Choroid plexus epithelial cell (primary cell): ENCODE measurements around the gene KLHL33.

ENCODE experiments used
- DNase-seq: peaks from one replicate; pipeline ENCODE4 v3.0.0-alpha.2; 2010; ENCODE audit warnings: low read depth
- H3K4me3 ChIP-seq: 2 replicates; pipeline ENCODE4 v1.5.1; 2011; ENCODE audit warnings: low read depth, mild to moderate bottlenecking, control low read depth, low read length, moderate library complexity
- TF ChIP-seq, protein P1 (sequence below): conservative IDR thresholded peaks from 2 replicates; pipeline ENCODE4 v1.5.1; 2011; ENCODE audit warnings: low read depth, mild to moderate bottlenecking, control low read depth, inconsistent platforms, low read length, moderate library complexity

KLHL33 gene

DNA sequence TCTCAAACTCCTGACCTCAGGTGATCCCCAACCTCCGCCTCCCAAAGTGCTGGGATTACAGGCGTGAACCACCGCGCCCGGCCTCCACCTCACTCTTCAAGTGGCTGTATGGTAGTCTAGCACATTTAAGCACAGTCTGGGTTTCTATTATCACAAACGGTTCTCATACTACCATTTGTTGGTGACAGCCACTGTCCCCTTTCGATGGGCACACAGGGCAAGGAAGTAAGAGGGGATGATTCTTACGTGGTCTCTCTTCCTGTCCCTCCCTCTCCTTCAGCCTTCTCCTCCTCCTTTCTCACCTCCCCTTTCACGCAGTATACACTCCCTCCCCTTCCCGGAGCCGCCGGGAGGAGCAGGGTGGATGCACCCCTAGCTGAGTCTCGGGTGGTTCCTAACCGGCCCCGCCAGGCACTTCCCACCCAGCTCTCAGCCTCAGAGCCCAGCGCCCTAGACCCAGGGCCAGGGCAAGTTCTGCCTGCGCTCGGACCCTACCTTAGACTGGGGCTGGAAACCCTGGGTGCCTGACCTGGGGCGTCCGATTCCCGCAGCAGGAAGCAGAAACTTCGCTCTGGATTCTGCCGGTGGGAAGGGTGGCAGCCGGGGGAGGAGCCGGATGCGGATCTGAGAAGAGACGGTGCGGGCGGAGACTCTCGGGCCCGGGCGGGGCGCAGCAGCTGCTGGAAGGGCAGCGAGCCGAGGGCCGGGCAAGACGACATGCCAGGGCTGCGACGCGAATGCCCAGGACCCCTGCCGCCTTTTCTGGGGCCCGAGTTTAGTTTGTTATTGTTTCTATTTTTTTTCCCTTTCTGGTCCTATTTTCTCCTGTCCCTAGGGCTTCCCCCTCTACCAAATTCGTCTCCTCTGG is 22.9 kb downstream of the KLHL33 start, which contains the start of gene TEP1:
TEP1 (minus strand) TSS at position 626 of the 868 bp plus-strand sequence. CDS start 5,062 bp downstream, outside the sequence.
- peak; percentile 81 for DNase-seq
- peak within 1 kb of the TSS; percentile 98 for H3K4me3 ChIP-seq
- TF ChIP-seq, protein P1, sequence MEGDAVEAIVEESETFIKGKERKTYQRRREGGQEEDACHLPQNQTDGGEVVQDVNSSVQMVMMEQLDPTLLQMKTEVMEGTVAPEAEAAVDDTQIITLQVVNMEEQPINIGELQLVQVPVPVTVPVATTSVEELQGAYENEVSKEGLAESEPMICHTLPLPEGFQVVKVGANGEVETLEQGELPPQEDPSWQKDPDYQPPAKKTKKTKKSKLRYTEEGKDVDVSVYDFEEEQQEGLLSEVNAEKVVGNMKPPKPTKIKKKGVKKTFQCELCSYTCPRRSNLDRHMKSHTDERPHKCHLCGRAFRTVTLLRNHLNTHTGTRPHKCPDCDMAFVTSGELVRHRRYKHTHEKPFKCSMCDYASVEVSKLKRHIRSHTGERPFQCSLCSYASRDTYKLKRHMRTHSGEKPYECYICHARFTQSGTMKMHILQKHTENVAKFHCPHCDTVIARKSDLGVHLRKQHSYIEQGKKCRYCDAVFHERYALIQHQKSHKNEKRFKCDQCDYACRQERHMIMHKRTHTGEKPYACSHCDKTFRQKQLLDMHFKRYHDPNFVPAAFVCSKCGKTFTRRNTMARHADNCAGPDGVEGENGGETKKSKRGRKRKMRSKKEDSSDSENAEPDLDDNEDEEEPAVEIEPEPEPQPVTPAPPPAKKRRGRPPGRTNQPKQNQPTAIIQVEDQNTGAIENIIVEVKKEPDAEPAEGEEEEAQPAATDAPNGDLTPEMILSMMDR: no peak

DNA sequence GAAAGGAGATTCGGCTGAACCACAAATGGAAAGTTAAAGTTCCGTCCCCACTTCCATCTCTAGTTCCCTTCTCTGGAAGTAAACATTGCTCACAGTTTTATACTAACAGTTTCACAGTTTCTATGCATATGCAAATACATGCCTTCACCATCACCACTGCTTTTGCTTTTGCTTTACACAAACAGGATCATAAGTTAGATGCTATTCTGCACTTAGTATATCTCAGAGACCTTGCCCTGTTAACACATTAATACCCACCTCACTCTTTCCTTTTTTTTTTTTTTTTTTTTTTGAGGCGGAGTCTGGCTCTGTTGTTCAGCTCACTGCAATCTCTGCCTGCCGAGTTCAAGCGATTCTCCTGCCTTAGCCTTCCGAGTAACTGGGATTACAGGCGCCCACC is 23.6 kb downstream of the KLHL33 start:
- DNase-seq: peak; percentile 42
- peak overlapping the region; percentile 98 for H3K4me3 ChIP-seq
- TF ChIP-seq, protein P1: no peak

DNA sequence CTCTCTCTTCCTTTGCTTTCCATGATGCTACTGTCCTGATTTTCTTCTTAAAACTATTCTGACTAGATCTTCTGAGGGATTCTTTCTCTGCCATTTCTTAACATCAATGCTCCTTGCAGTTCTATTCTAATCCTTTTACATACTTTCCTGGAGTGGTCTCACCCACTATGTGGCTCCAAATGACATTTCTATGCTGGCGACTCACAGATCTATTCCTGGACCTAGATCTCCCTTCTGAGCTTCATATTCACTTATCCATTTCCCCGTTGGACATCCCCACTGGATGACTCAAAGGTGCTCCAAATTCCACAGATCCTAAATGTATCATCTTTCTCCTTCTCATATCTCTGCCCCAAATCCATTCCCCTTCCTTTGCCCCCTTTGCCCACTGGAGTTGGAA is 26.7 kb downstream of the KLHL33 start:
- TF ChIP-seq, protein P1: no peak
- H3K4me3 ChIP-seq: no peak overlapping the region
- peak; percentile 6 for DNase-seq

DNA sequence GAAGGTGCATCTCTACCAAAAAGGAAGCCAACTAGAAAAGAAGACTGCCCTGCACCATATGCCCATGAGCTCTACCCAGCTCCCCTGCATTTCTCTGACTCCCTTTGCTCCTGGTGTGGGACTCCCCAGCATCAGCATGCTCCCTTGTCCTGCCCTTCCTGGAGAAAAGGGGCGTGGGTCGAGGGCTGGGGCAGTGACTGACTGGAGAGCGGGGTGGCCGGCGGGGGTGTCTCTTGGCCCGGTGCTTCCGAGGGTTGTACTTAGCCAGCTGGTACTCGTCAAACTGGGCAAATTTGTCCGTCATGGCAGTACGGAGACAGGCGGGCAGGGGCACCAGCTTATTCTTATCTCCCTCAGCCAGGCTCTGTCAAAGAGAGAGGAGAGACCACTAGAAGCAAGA is 32.4 kb downstream of the KLHL33 start:
- TF ChIP-seq, protein P1: no peak
- DNase-seq: no peak
- no peak overlapping the region for H3K4me3 ChIP-seq

DNA sequence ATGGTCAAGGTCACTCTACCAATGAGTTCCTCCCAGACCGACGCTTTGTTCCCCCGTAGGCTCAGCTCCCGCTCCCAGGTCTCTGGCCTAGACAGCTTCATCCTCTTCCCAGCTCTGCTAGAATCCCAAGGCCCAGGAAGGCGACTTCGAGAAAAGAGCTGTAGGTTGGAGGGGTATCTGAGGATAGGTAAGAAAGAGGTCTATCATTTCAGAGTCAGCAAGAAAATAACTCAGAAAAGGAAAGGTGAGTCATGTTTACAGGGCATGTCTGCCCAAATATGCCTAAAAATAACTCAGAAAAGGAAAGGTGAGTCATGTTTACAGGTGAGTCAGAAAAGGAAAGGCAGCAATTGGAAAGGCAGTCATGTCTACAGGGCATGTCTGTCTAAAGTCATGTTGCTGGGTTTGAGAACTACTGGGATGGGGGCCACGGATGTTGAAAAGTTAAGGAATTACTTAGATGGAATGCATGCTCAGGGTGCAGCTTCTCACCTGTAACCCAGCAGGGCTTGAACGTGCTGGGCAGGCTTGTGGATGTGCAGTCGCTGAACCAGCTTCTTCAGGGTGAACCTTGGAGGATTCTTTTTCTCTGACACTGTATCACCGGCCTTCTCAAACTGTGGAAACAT is 34.9 kb downstream of the KLHL33 start:
- TF ChIP-seq, protein P1: no peak
- no peak overlapping the region for H3K4me3 ChIP-seq
- no peak for DNase-seq

DNA sequence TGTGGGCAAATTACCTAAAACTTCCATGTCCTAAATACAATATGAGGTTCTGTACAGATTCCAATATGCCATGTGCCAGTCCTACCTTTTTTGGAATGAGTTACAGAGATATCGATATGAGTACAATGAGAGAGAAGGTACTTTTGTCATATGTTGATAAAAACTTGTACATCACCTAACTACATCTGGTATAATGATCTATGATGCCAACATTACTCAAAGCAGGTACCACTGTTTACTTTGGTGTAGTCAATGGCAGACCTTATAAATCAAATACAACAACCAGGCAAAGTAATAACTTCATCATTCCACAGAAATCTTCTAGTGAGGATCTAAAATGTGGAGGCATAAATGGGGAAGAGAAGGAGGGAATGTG is 35.4 kb downstream of the KLHL33 start:
- DNase-seq: no peak
- TF ChIP-seq, protein P1: no peak
- no peak overlapping the region for H3K4me3 ChIP-seq

DNA sequence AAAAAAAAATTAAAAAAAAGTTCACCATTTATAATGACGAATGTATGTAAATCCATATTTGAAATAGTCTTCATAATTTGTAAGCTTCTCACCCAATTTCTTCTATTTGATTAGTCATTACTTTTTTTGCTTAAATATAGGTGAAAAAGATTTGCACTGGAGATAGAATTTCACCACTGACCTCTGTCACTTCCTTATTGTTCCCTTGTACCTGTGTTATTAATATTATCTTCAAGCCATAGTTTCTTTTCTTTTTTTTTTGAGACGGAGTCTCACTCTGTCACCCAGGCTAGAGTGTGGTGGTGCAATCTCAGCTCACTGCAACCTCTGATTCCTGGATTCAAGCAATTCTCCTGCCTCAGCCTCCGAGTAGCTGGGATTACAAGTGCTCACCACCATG is 38.5 kb downstream of the KLHL33 start:
- no peak overlapping the region for H3K4me3 ChIP-seq
- TF ChIP-seq, protein P1: no peak

More for the DNA sequence above, 38.5 kb downstream of the KLHL33 start:
- no peak for DNase-seq
